Stimulated activated CD8-positive, alpha-beta memory T cell treated with anti-CD3 and anti-CD28 coated beads, Interleukin-4, amount 100 ng/mL, for 48 hours (primary cell): ENCODE data around the gene SMKR1.
A peak's percentile ranks its signal among the peaks of the same experiment; 100 is the strongest.
"Not testable (repeated sequence)": the region's sequence is repeated elsewhere in the genome, so short reads cannot be mapped to it uniquely, and the experiment has no call there.

Experiments
- DNase-seq: peaks from one replicate; pipeline ENCODE4 v3.0.0-alpha.2; 2020

Gene SMKR1

GRCh38 chr7:129530795-129531391 is 28.6 kb downstream of the SMKR1 start:
- DNase-seq: peak; percentile 59

GRCh38 chr7:129531721-129532120 is 29.4 kb downstream of the SMKR1 start:
- DNase-seq: no peak

GRCh38 chr7:129532375-129532774 is 30.0 kb downstream of the SMKR1 start:
- DNase-seq: no peak

- not testable (repeated sequence) for DNase-seq
These were observed 32.4 kb downstream of the SMKR1 start for GRCh38 chr7:129534558-129535274.

GRCh38 chr7:129535896-129536295 is 33.6 kb downstream of the SMKR1 start:
- peak; percentile 35 for DNase-seq

- DNase-seq: peak; percentile 32
These were observed 34.0 kb downstream of the SMKR1 start for GRCh38 chr7:129536323-129536722.

- DNase-seq: no peak
These were observed 36.5 kb downstream of the SMKR1 start for GRCh38 chr7:129538790-129539189.

GRCh38 chr7:129540340-129540739 is 38.0 kb downstream of the SMKR1 start:
- no peak for DNase-seq

- no peak for DNase-seq
These were observed 42.4 kb downstream of the SMKR1 start for GRCh38 chr7:129544700-129545099.

- DNase-seq: no peak
These were observed 48.5 kb downstream of the SMKR1 start for GRCh38 chr7:129550693-129551360.

- DNase-seq: peak; percentile 55
These were observed 51.6 kb downstream of the SMKR1 start for GRCh38 chr7:129553899-129554461.

GRCh38 chr7:129556607-129557133 is 54.3 kb downstream of the SMKR1 start:
- DNase-seq: no peak

- no peak for DNase-seq
These were observed 55.6 kb downstream of the SMKR1 start for GRCh38 chr7:129557686-129558481.

GRCh38 chr7:129559564-129559963 is 57.2 kb downstream of the SMKR1 start:
- no peak for DNase-seq

- DNase-seq: no peak
These were observed 58.5 kb downstream of the SMKR1 start for GRCh38 chr7:129560831-129561230.

- no peak for DNase-seq
These were observed 59.5 kb downstream of the SMKR1 start for GRCh38 chr7:129561677-129562359.
